NOMO-1 treated with dmso at 0.1 percent for 144 hours (cell line): ENCODE measurements around the gene SEMA4C.

ENCODE experiments used
- DNase-seq: peaks from one replicate; lab custom pipeline; 2025; ENCODE audit not compliant: unreplicated experiment; lab: John Stamatoyannopoulos, UW

The SEMA4C gene, protein sequence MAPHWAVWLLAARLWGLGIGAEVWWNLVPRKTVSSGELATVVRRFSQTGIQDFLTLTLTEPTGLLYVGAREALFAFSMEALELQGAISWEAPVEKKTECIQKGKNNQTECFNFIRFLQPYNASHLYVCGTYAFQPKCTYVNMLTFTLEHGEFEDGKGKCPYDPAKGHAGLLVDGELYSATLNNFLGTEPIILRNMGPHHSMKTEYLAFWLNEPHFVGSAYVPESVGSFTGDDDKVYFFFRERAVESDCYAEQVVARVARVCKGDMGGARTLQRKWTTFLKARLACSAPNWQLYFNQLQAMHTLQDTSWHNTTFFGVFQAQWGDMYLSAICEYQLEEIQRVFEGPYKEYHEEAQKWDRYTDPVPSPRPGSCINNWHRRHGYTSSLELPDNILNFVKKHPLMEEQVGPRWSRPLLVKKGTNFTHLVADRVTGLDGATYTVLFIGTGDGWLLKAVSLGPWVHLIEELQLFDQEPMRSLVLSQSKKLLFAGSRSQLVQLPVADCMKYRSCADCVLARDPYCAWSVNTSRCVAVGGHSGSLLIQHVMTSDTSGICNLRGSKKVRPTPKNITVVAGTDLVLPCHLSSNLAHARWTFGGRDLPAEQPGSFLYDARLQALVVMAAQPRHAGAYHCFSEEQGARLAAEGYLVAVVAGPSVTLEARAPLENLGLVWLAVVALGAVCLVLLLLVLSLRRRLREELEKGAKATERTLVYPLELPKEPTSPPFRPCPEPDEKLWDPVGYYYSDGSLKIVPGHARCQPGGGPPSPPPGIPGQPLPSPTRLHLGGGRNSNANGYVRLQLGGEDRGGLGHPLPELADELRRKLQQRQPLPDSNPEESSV

DNA sequence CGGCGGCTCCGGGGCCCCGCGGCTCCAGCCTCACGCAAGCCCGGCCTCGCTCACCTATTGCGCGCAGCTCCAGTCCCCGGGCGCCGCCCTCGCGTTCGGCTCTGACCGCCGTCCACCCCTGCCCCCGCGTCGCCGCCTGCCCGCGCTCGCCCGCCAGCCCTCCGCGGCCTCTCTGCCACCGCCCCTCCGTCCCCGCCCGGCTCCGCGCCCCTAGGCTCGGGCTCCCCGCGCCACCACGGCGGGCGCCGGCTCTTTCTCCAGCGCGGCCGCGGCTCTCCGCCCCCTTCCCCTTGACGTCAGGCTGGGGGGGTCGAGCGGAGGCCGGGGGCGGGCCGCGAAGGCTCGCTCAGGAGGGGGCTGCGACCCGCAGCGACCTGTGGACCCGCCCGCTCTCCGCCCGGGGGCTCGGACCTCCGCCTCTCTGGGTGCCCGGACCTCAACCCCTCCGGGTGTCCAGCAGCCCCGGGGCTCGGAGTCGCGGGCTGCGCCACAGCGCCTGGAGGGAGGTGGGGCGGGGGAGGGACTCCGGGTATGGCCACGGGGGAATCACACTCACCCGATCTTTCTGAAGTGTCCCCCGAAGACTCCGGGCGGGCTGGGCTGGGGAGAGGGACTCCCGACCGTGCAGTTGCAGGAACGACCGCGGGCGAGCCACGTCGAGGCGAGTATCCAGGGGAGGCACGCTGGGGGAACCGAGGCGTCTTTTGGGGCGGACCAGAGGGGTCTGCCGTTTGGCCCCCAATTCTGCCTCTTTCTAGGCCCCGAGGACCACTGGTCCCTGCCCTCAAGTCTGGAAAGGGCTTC lies at the start of gene SEMA4C:
SEMA4C (minus strand) TSS at position 259 of the 804 bp plus-strand sequence. CDS start 2,194 bp downstream, outside the sequence.
- no peak for DNase-seq

DNA sequence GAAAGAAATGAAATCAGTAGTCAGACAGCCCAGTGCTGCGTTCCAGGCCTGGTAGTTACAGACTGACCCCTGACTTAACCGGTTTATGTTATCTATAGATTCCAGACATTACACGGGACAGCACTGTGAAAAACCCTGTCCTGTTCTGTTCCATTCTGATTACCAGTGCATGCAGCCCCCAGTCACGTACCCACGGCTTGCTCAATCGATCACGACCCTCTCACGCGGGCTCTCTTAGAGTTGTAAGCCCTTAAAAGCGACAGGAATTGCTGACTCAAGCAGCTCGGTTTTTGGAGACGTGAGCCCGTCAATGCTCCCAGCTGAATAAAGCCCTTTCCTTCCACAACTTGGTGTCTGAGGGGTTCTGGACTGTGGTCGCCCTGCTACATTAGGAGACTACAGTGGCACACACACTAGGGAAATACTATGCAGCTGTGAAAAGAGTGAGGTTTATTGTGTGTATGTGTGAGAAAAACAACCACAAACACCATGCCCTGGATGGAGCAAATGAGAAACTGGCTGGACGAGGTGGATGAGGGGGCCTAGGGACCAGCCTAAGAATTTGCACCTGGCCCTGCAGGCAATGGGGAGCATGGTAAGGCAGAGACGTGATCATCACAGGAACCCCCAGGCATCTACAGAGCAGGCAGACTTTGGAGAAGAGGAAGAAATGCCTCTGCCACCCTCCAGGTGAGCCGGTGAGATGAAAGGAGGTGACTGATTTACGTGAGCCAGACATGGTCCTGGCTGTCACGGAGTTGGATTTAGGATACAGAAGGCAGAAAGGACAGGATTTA lies 49.1 kb upstream of the SEMA4C start:
- no peak for DNase-seq

DNA sequence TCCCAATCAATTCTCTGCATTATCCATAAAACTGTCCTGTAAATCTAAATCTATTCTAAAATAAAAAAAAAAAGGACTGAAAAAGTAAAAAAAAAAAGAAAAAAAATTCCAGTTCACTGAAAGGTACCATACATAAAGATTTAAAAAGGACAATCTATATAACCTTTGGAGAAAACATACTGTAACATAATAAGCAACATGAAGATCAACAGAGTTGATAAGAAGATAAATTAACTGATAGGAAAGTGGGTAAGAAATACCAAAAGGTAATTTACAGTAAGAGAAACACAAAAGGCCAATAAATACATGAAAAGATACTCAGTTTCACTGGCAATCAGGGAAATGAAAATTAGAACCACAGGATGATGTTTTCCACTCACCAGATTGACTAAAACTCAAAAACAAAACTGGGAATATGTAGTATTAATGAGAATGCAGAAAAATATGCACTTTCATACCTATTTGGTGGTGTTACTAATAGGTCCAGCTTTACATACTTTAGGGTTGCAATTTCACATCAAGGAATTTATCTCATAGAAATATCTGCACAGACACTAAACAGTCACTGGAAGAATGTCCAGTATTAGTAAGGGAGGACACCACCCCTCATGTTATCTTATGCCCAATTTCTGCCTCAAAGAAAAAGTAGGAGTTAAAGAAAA lies 48.3 kb upstream of the SEMA4C start:
- no peak for DNase-seq

DNA sequence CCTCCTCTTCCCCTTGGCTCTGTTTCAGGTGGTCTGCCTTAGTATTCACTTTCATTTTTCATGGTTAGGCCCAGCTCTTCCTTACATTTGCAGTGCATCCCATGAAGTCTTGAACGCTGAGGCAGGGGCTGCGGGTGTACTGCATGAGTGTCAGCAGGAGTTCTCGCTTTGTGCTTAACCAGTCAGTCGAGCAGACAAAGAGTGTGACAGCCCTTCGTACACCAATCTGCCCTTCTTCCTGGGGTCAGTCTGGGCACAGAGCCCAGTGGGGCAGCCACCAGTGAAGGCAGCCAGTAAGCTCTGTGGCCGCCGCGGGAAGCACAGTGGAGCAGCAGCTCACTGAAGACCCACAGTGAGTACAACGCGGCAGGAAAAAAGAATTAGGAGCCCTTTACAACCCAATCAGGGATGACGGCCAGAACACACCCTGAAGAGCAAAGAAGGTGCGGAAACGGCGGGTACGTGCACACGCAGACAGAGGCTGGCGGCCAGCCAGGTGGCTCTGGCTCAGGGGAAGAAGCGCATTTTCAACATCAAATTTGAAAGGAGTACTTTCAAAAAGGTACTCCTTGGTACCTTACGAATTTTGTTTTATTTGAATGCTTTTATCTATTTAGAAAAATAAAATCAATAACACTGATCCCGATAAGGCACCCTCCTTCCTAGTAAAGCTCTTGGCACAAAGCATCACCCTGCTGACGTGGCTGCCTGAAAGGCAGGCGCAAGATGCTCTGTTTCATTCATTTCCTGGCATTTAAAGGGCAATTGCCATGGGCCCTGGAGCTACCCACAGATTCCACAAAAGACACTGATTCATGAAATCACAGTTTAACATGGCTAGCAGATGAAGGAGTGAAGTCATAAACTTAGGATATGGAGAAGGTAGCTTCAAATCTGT lies 47.0 kb upstream of the SEMA4C start:
- DNase-seq, result no peak

DNA sequence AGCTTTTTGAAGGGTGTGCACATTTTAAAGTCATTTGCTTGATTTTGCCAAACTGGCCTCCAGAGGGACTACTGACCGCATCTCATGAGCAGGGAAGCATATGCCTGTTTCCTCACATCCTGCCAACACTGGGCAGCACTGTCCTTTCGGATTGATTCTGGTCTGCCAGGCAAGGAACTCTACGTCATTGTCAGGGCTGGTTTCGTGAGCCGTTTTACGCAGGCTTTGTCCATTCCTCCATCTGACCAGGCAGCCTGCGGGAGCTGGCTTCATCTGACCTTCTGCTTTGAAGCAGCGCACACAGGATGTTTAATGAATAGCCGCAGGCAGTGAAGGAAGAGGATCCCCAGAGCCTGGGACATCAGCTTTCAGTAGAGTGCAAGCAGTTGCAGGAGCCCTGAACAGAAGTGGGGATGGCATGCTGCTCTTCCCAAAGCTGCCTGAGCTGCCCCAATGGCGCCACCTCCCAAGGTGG lies 46.3 kb upstream of the SEMA4C start:
- no peak for DNase-seq

DNA sequence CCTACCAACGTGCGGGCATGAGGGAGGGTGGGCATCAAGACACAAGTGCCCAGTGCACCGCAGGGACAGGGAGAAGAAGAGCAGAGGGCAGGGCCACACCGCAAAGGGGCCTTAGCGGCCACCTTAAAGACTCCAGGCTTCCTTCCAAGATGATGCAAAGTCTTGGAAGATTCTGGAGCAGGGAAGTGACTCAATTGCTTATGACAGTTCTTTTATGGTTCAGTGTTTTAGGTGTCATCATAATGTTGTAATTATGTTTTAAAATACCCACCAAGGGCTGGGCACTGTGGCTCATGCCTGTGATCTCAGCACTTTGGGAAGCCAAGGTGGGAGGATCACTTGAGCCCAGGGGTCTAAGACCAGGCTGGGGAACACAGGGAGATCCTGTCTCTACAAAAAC lies 44.5 kb upstream of the SEMA4C start:
- no peak for DNase-seq

DNA sequence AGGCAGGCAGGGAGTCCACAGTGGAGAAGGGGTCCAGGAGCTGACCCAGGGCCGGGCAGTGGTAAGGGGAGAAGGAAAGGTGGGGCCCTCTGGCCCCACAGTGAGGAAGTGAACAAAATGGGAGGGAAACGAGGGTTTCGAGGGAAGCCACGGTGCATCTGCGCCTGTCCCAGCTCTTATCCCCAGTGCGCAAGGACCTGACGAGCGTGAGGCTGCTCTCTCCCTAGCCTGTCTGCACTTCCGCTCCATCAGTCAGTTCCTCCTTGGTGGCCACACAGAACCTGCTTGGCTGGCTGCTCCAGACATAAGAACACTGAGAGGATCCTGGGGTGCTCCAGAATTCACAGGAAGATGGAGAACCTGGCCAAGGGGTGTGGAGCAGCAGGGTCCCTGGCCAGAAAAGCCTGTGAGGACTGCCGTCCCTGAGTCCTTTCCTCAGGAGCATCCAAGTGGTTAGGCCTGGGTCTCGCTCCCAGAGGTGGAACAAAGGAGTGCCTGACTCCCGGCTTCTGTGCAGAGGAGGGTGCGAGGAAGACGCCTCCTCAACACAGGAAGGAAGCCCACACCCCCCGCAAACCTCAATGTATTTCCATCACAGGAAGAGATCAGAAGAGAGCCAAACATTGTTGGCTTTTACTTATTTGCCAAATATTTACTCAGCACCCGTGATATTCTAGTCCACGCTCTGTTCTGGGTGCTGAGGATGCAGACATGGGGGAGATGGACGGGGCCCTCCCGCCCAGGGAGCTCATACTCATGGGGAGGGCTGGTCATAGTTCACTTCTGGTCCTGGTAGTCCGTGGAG lies 43.7 kb upstream of the SEMA4C start:
- peak; percentile 86 for DNase-seq

DNA sequence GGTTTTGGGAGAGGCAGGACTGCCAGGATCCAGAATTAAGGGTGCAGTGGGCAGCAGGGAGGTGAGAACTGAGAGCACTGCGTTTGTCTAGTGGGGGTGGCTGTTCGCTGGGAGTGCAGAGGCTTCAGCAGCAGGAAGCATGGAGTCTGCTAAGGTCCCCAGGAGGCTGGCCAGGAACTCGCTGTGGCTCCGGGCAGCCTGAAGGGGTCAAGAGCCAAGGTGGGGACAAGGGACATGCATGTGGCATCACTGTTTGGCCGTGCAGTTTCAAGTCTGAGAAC lies 43.2 kb upstream of the SEMA4C start:
- DNase-seq, result no peak

DNA sequence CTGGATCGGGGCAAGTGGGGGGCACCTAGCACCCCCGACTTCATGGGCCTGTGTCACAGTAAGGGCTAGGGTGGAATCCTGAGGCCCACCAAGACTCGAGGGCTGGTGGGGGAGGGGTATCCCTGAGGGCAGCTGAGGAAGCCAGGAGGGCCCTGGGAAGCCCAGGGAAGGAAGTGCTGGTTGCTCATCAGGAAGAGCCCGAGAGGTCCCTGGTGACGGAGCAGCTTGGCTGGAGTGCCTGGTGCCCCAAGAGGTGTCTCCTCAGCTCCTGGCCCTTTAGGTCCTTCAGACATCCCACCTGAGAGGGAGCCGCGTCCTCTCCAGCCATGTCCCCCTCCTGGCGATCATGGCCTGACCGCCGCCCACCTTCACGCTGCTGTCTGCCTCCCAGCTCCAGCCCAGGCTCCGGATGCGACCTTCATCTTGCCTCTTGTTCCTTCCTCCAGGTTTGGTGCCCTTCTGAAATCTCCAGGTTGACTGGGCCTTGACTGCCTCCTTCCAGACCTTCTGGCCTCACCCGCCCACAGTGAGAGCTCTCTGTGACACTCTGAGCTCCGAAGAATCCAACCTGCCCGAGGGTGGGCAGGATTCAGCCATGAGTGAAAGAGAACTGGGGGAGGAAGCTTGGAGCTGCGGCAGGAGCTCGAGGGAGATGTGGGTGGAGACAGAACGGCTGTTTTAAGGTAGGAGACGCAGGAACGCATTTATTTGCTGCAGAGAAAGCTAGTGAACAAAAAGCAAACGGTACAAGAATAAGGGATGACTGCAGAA lies 42.7 kb upstream of the SEMA4C start:
- DNase-seq, result no peak

DNA sequence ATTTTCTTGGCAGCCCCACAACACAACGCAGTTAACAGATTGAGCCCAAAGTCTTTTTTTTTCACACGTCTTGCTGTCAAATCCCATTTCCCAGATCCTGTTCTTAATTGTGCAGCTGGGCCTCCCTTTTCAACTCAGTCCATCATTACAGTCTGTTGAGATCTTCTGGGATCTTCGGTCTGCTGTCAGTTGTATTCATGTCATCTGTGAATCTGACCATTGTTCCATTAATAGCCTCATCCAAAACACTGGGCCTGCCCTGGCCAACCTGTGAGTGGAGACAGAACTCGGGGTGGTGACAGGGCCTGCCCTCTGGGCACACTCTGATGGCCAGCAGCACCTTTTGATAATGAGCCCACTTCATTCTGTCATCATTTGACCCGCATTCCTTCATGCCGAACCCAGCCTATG lies 39.7 kb upstream of the SEMA4C start:
- DNase-seq, result no peak

DNA sequence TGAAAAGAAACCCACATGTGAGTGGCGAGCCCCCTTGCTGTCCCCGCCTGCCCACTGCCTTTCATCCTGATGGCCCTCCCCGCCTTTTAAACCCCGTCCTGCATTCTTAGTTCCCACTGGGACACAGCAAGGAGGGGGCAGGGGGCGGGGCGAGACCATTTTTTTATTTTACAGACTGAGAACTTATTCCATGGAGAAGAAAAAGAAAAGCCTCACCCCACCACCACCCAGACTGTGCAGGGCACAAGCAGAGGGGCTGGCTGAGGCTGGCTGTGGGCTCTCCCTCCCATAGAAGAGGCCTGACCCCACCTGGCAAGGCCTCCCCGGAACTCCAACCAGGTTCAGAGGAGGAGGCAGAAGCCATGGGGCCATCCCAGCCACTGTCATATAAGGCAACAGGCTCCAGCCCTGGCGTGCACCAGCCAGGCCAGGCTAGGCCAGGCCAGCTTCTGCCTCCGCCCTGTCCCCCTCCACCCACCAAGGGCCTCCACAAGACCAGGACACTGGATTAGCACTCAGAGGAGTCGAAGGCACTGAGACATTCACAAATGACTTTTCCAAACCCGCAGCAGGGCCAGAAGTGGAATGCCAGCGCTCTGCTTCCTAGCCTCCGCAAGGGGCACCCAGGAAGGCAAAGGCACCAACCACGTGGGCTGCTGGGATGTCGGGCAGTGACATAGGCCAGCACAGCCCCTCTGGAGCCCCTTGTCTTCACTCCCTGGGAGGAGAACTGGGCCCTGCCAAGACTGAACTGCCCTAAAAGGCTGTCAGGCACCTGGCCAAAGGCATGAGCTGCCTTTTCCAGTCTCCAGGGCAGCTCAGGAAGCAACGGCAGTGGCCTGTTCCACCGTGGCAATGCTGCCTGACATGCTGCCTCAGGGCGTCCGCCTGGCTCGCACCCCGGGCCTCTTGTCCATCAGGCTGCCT lies 37.5 kb upstream of the SEMA4C start:
- DNase-seq, result no peak

DNA sequence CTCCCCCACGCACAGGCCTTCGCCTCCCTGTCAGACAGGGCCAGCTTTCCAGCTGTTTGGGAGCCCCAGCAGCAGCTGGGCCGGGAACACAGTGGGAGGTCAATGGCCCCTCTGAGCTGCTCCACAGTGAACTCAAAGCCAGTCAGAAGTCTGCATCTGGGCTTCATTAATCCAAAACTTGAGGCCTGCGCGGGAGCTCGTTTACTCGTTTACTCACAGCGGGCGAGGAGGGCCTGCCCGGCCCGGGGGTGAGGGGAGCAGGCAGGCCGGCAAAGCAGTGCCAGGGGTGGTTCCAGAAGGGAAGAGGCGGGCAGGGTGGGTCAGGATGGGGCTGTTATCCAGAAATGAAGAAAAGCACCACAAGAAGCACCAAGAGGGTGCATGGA lies 36.8 kb upstream of the SEMA4C start:
- no peak for DNase-seq

DNA sequence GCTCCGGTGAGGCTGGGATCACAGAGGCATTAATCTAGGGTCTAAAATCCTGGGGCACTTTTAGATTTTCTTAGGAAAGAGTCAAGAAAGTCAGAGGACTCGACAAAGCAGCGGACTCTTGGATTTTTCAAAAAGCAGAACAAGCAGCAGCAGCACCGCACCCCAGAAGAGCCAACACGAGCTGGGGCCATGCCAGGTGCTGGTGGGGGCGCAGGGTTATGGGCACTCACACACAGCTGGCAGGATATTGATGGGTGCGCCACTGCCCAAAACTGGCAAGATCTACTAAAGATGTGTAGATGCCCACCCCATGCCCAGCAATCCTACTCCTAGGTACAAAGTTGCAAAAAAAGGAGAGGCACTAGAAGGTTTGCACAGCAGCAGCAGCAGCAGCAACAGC lies 33.9 kb upstream of the SEMA4C start:
- DNase-seq, result no peak

DNA sequence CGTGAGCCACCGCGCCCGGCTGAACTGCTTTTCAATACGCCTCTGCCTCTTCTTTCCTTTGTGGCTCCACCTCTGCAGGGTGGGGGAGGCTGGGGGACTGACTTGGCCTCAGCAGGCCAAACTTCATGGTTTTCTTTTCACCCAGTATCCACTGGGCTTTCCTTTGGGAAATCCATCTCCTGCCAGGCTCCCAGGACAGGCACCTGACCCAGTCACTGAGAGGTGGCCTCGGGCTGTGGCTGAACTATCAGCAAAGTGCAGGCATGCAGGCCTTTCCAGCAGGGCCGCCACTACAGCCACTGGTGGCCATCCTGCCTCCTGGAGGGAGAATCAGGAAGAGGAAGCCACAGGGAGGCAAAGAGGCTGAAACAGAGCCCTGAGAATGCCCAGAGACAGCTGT lies 33.4 kb upstream of the SEMA4C start:
- DNase-seq, result no peak

DNA sequence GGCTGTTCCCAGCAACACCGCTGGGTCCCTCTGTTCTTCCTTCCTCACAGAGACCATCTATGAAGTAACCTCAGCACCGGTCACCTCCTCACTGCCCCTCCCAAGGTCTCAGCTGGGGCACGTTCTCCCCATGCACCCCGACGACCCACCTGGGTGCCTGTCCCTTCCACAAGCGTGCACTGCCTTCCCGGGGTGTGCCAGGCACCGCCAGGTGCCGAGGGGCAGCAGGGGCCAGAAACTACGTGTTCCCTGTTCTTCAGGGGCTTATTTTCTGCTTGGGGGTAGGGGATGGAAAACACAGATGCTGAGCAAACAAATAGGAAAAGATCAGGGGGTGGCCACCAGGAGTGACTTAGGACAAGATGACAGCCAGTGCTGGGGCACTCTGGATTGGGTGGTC lies 30.4 kb upstream of the SEMA4C start:
- DNase-seq, result no peak

DNA sequence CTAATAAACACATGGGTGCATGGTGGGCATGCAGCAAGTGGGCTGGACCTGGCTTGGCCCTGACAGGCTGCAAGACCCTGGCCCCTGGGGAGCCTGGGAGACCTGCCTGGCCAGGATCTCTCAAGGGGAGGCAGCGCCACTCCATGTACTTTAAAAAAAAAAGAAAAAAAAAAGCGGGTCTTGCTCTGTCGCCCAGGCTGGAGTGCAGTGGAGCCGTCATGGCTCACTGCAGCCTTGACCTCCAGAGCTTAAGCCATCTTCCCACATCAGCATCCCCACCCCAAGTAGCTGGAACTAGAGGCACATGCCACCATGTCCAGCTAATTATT lies 29.5 kb upstream of the SEMA4C start:
- no peak for DNase-seq
